NCI-H2081 treated with DMSO at 0.1 percent for 48 hours (cell line): ENCODE results near the gene E2F1.

ENCODE experiments used
- DNase-seq: peaks from one replicate; lab custom pipeline; 2025; lab: John Stamatoyannopoulos, UW

The E2F1 gene

GRCh38 chr20:33687370-33687915, 1.3 kb upstream of the E2F1 start:
- no peak for DNase-seq

GRCh38 chr20:33686984-33687366, 790 bp upstream of the E2F1 start:
- DNase-seq: no peak

- DNase-seq: peak; percentile 44
These were observed 671 bp downstream of the E2F1 start for GRCh38 chr20:33685328-33686099.

- peak; percentile 44 for DNase-seq
These were observed 1.5 kb downstream of the E2F1 start for GRCh38 chr20:33684533-33685327.

GRCh38 chr20:33681728-33682353, 4.3 kb downstream of the E2F1 start:
- no peak for DNase-seq

GRCh38 chr20:33681288-33681687, 4.9 kb downstream of the E2F1 start:
- DNase-seq: no peak

- DNase-seq: no peak
These were observed 5.5 kb downstream of the E2F1 start for GRCh38 chr20:33680686-33681085.

GRCh38 chr20:33679758-33680485, 6.3 kb downstream of the E2F1 start:
- DNase-seq: no peak

- DNase-seq: no peak
These were observed 8.0 kb downstream of the E2F1 start for GRCh38 chr20:33677991-33678702.

- DNase-seq: no peak
These were observed 9.2 kb downstream of the E2F1 start for GRCh38 chr20:33676652-33677645.

GRCh38 chr20:33676121-33676520, 10.1 kb downstream of the E2F1 start:
- no peak for DNase-seq

GRCh38 chr20:33675136-33675959, 10.8 kb downstream of the E2F1 start:
- DNase-seq: no peak

GRCh38 chr20:33674294-33675135, 11.7 kb downstream of the E2F1 start, which contains the start of gene NECAB3:
Gene NECAB3, minus strand, starts transcription at chr20:33674428. Its CDS starts 76 bp downstream, at chr20:33674352.
- DNase-seq: no peak

GRCh38 chr20:33673410-33674293, 12.5 kb downstream of the E2F1 start:
- DNase-seq: no peak

GRCh38 chr20:33673114-33673409, 13.1 kb downstream of the E2F1 start:
- DNase-seq: no peak

- no peak for DNase-seq
These were observed 13.6 kb downstream of the E2F1 start for GRCh38 chr20:33672426-33673113.
